HFFc6 (cell line): Measurements from ENCODE around the gene DCLK2. TPM values are rescaled to one million over a fixed set of nuclear protein-coding genes. Genes with fewer than 3 reads are reported as not detected.

Experiments used
- DNase-seq: peaks from one replicate; pipeline ENCODE4 v3.0.0-alpha.2; 2018
- H3K27ac Mint-ChIP-seq: 2 replicates; pipeline ENCODE4 v1.8.0; 2020; ENCODE audit warnings: mild to moderate bottlenecking, mixed read lengths
- H3K27me3 Mint-ChIP-seq: 2 replicates; pipeline ENCODE4 v1.8.0; 2021; ENCODE audit warnings: mild to moderate bottlenecking, moderate library complexity, mixed read lengths; ENCODE audit not compliant: insufficient read depth
- H3K36me3 Mint-ChIP-seq: 2 replicates; pipeline ENCODE4 v1.8.0; 2021; ENCODE audit warnings: low read depth, mixed read lengths
- H3K4me1 Mint-ChIP-seq: 2 replicates; pipeline ENCODE4 v1.8.0; 2020; ENCODE audit warnings: low read depth, mixed read lengths
- H3K4me3 Mint-ChIP-seq: 2 replicates; pipeline ENCODE4 v1.8.0; 2020; ENCODE audit warnings: mild to moderate bottlenecking, moderate library complexity, mixed read lengths
- H3K9me3 Mint-ChIP-seq: 2 replicates; pipeline ENCODE4 v1.8.0; 2020; ENCODE audit warnings: mild to moderate bottlenecking, mixed read lengths
- CTCF ChIP-seq: fragments of 200-600 bp; sonication (generic); IDR thresholded peaks from 2 replicates; pipeline ENCODE4 v1.5.0; 2021; ENCODE audit warnings: antibody characterized with exemption, mild to moderate bottlenecking
- long read RNA-seq: library from polyadenylated mRNA; unstranded; transcript quantifications from one replicate; pipeline ENCODE4 v2.0.0, GENCODE V29; 2019
- total RNA-seq, 6 experiments: library from RNA; stranded (reverse); fragmentation: NEBNext Ultra II Directional; extraction: Animal tissue kit (Norgen Biotek cat#: 25700); gene quantifications; 2 replicates in 1 of 6; 3 replicates in 5 of 6; pipeline ENCODE4 v1.2.3, GENCODE V29; 2021

Gene DCLK2
- total RNA-seq: 10 to 100 TPM; 36.7 to 53.7 (median 38.4) TPM
- long read RNA-seq, partial matches to known transcripts: 5 of 17 reads
- long read RNA-seq, other reads (novel, unspliced or antisense): 12 of 17 reads

GRCh38 chr4:150078041-150078578 is at the start of gene DCLK2:
Gene DCLK2 (plus strand): TSS chr4:150078445. CDS start chr4:150079028, 583 bp downstream.
- DNase-seq: peak; percentile 85
- Mint-ChIP-seq H3K9me3 (peaks cover 16% of the 10 kb centered on the region), H3K4me1 (peaks cover 52% of the 10 kb centered on the region), H3K4me3 (peak within 1 kb of the TSS; percentile 89), H3K27ac (peak within 1 kb of the TSS; percentile 84), H3K36me3 (peaks cover 45% of the 10 kb centered on the region), H3K27me3 (no peaks in the 10 kb centered on the region)
- TF ChIP-seq CTCF: no peak

- H3K4me1 Mint-ChIP-seq: peaks cover 36% of the 10 kb centered on the region
Measured at GRCh38 chr4:150032541-150032940, 45.7 kb upstream of the DCLK2 start.

GRCh38 chr4:150033081-150033480 is 45.2 kb upstream of the DCLK2 start:
- Mint-ChIP-seq H3K27me3 (no peaks in the 10 kb centered on the region; the same call in 1 of the 2 replicates), H3K4me1 (peaks cover 36% of the 10 kb centered on the region), H3K27ac (no peak overlapping the region), H3K36me3 (no peaks in the 10 kb centered on the region), H3K9me3 (no peaks in the 10 kb centered on the region), H3K4me3 (no peak overlapping the region)
- no peak for DNase-seq
- TF ChIP-seq CTCF: no peak

More at GRCh38 chr4:150032541-150032940, 45.7 kb upstream of the DCLK2 start:
- peaks cover 4% of the 10 kb centered on the region for H3K36me3 Mint-ChIP-seq
- H3K27me3 Mint-ChIP-seq: no peaks in the 10 kb centered on the region; the same call in 1 of the 2 replicates
- H3K4me3 Mint-ChIP-seq: no peak overlapping the region
- no peak overlapping the region for H3K27ac Mint-ChIP-seq
- DNase-seq: no peak
- TF ChIP-seq CTCF: no peak
- H3K9me3 Mint-ChIP-seq: peaks cover 5% of the 10 kb centered on the region

- DNase-seq: no peak
- no peaks in the 10 kb centered on the region for H3K9me3 Mint-ChIP-seq
- no peak for TF ChIP-seq CTCF
- H3K36me3 Mint-ChIP-seq: no peaks in the 10 kb centered on the region
- H3K4me3 Mint-ChIP-seq: no peak overlapping the region
- no peak overlapping the region for H3K27ac Mint-ChIP-seq
- no peaks in the 10 kb centered on the region; the same call in 1 of the 2 replicates for H3K27me3 Mint-ChIP-seq
- H3K4me1 Mint-ChIP-seq: peaks cover 36% of the 10 kb centered on the region
Measured at GRCh38 chr4:150033901-150034300, 44.3 kb upstream of the DCLK2 start.

GRCh38 chr4:150037251-150037856 is 40.9 kb upstream of the DCLK2 start:
- no peaks in the 10 kb centered on the region; the same call in 1 of the 2 replicates for H3K27me3 Mint-ChIP-seq
- no peaks in the 10 kb centered on the region for H3K9me3 Mint-ChIP-seq
- no peak for DNase-seq
- H3K36me3 Mint-ChIP-seq: no peaks in the 10 kb centered on the region
- no peak for TF ChIP-seq CTCF
- no peak overlapping the region for H3K27ac Mint-ChIP-seq
- H3K4me1 Mint-ChIP-seq: peaks cover 30% of the 10 kb centered on the region
- H3K4me3 Mint-ChIP-seq: no peak overlapping the region
